ENCODE results near the gene TMPRSS2. TPM values are rescaled to one million over a fixed set of nuclear protein-coding genes. Genes with fewer than 3 reads are reported as not detected.
"Not testable (repeated sequence)": the region's sequence is repeated elsewhere in the genome, so short reads cannot be mapped to it uniquely, and the experiment has no call there.

TMPRSS2 gene
- total RNA-seq, 2 donors from 2014 or later: 0.78 TPM; not detected in 1

- ATAC-seq (ENCODE audit: insufficient number of reproducible peaks, low FRiP score, low read depth) (no peak), DNase-seq (ENCODE audit: low spot score) (no peak)
- Histone ChIP-seq H3K4me3 (no peak overlapping the region), H3K27me3 (replicated peaks; ENCODE audit: insufficient read depth) (no peaks in the 10 kb centered on the region), H3K36me3 (peaks cover 12% of the 10 kb centered on the region), H3K9me3 (no peaks in the 10 kb centered on the region), H3K27ac (no peak overlapping the region), H3K4me1 (ENCODE audit: control insufficient read depth in 1 of 2, low read depth in 2 of 2) (peaks cover 5 to 22% of the 10 kb centered on the region in 2 donors)
- TF ChIP-seq CTCF (IDR thresholded peaks at IDR 0.05): no peak
Measured at GRCh38 chr21:41428311-41428710, 79.6 kb downstream of the TMPRSS2 start.

GRCh38 chr21:41427556-41427955, 80.4 kb downstream of the TMPRSS2 start:
- no peak for TF ChIP-seq CTCF (IDR thresholded peaks at IDR 0.05)
- Histone ChIP-seq H3K4me3 (peak overlapping the region; percentile 83), H3K27ac (no peak overlapping the region), H3K9me3 (no peaks in the 10 kb centered on the region), H3K27me3 (replicated peaks; ENCODE audit: insufficient read depth) (no peaks in the 10 kb centered on the region), H3K36me3 (peaks cover 5% of the 10 kb centered on the region), H3K4me1 (ENCODE audit: control insufficient read depth in 1 of 2, low read depth in 2 of 2) (peaks cover 5 to 22% of the 10 kb centered on the region in 2 donors)
- ATAC-seq (ENCODE audit: insufficient number of reproducible peaks, low FRiP score, low read depth) (no peak), DNase-seq (ENCODE audit: low spot score) (no peak)

GRCh38 chr21:41426676-41427404, 81.1 kb downstream of the TMPRSS2 start:
- peak overlapping the region in 1 of 2 donors; percentile 23 for H3K27ac ChIP-seq
- H3K4me3 ChIP-seq: peak overlapping the region; percentile 83
- no peak for DNase-seq (ENCODE audit: low spot score)

GRCh38 chr21:41425954-41426675, 81.8 kb downstream of the TMPRSS2 start, which contains the start of gene MX1:
Gene MX1, plus strand, starts transcription at chr21:41426239. Its CDS starts 5,832 bp downstream, at chr21:41432071.
- peak within 1 kb of the TSS; percentile 83 for H3K4me3 ChIP-seq
- TF ChIP-seq CTCF (IDR thresholded peaks at IDR 0.05): no peak
- DNase-seq (ENCODE audit: low spot score) (no peak), ATAC-seq (ENCODE audit: insufficient number of reproducible peaks, low FRiP score, low read depth) (peak; percentile 44)
- H3K4me1 ChIP-seq (ENCODE audit: control insufficient read depth in 1 of 2, low read depth in 2 of 2): peaks cover 8 to 29% of the 10 kb centered on the region in 2 donors
- no peaks in the 10 kb centered on the region for H3K27me3 ChIP-seq (replicated peaks; ENCODE audit: insufficient read depth)
- no peaks in the 10 kb centered on the region for H3K9me3 ChIP-seq
- peak within 1 kb of the TSS; percentile 23 to 67 for H3K27ac ChIP-seq
- H3K36me3 ChIP-seq: no peaks in the 10 kb centered on the region

More at GRCh38 chr21:41426676-41427404, 81.1 kb downstream of the TMPRSS2 start:
- no peak for ATAC-seq (ENCODE audit: insufficient number of reproducible peaks, low FRiP score, low read depth)
- Histone ChIP-seq H3K27me3 (replicated peaks; ENCODE audit: insufficient read depth) (no peaks in the 10 kb centered on the region), H3K4me1 (ENCODE audit: control insufficient read depth in 1 of 2, low read depth in 2 of 2) (peaks cover 5 to 23% of the 10 kb centered on the region in 2 donors), H3K36me3 (no peaks in the 10 kb centered on the region), H3K9me3 (no peaks in the 10 kb centered on the region)
- no peak for TF ChIP-seq CTCF (IDR thresholded peaks at IDR 0.05)

- peak overlapping the region; percentile 83 for H3K4me3 ChIP-seq
- DNase-seq (ENCODE audit: low spot score) (no peak), ATAC-seq (ENCODE audit: insufficient number of reproducible peaks, low FRiP score, low read depth) (no peak)
- H3K36me3 ChIP-seq: no peaks in the 10 kb centered on the region
- no peaks in the 10 kb centered on the region for H3K27me3 ChIP-seq (replicated peaks; ENCODE audit: insufficient read depth)
- TF ChIP-seq CTCF (IDR thresholded peaks at IDR 0.05): no peak
- H3K4me1 ChIP-seq (ENCODE audit: control insufficient read depth in 1 of 2, low read depth in 2 of 2): peaks cover 9 to 32% of the 10 kb centered on the region in 2 donors
- H3K9me3 ChIP-seq: no peaks in the 10 kb centered on the region
- peak overlapping the region; percentile 23 to 67 for H3K27ac ChIP-seq
Measured at GRCh38 chr21:41425588-41425953, 82.4 kb downstream of the TMPRSS2 start.

GRCh38 chr21:41423305-41423636, 84.7 kb downstream of the TMPRSS2 start:
- H3K27me3 ChIP-seq (replicated peaks; ENCODE audit: insufficient read depth); H3K36me3 ChIP-seq; H3K9me3 ChIP-seq; DNase-seq (ENCODE audit: low spot score); ATAC-seq (ENCODE audit: insufficient number of reproducible peaks, low FRiP score, low read depth); H3K4me3 ChIP-seq; H3K27ac ChIP-seq: not testable (repeated sequence)
- peaks cover 12 to 27% of the 10 kb centered on the region in 2 donors for H3K4me1 ChIP-seq (ENCODE audit: control insufficient read depth in 1 of 2, low read depth in 2 of 2)
